HG02678 (cell line): Measurements from ENCODE around the gene EYA2.

Experiments used
- ATAC-seq: cut with Tn5 transposase; IDR thresholded peaks from one replicate; pipeline ENCODE4 v1.9.1; 2021; ENCODE audit warnings: mild to moderate bottlenecking, moderate library complexity; ENCODE audit not compliant: unreplicated experiment

Gene EYA2

DNA sequence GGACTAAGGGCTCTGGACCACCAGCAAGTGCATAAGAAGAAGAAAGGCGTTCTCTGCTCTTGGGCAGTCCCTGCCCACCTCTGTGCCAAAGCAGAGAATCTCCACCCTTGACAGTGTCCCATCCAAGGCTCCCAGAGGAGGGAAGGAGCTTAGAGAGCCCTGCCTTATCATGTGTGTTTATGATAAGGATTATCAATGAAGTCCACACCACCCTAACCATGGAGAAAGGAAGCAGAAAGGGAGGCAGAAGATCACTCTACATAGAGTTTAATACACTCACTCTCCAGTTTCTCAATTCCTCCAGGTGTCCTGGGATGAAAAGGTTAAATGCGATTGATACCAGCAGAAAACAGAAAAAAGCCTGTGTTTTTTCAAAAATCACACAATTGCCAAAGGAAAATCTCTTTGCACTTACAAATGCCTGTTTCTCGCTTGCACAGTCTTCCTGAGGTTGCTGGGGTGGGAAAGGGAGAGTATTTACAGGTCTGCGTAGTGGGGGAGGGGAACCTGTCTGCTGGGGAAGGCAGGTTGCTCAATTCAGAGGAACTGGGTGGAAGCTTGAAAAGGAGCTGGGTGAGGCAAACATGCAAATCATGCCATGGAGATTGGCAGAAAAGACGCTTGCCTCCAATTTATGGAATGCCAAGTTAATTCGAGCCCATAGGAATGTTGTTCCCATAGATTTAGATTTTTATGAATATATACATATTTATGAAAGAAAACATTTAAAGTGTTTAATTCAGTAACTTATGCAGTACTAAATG, 104.0 kb downstream of the EYA2 start:
- no peak for ATAC-seq

DNA sequence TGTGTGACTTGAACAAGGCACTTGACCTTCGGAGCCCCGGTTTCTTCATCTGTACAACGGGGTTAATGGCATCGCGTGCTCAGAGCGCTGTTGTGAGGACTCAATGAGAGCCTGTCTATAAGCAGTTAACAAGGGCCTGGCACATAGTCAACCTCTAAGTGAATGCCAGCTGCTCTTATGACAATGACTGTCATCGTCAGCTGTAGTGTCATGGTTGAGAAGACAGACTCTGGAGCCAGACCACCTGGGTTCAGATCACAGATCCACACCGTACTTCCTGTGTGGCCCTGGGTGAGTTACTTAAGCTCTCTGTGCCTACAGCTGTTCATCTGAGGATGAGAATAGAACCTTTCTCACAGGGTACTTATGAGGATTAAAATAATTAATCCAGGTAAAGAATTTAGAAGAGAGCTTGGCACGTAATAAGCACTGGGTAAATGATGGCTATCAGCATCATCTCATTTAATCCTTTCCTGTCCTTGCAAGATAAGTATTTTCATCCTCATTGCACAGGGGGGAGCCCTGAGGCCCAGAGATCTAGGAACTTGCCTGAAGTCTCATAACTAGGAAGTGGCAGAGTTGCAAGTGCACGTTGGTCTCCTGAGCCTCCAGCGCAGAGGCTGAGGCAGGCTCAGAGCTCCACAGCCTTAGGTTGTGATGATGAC, 105.3 kb downstream of the EYA2 start:
- ATAC-seq: no peak

DNA sequence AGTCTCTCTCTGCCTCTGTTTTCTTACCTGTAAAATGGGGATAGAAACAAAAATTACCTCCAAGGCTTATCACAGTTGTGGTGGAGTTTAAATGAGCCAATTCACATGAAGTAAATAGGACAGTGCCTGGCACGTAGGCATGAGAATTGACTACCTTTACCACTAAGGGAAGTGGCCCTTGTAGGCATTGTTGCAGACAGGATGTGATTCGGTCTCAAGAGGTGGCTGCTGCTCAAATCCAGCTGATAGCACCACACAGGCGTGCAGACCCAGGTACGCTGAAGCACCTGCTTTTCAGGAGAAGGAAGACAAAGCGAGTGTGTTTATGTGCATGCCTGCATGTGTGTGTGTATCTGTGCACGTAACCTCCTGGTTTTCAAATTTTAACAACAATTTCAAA, 108.6 kb downstream of the EYA2 start:
- ATAC-seq: no peak

DNA sequence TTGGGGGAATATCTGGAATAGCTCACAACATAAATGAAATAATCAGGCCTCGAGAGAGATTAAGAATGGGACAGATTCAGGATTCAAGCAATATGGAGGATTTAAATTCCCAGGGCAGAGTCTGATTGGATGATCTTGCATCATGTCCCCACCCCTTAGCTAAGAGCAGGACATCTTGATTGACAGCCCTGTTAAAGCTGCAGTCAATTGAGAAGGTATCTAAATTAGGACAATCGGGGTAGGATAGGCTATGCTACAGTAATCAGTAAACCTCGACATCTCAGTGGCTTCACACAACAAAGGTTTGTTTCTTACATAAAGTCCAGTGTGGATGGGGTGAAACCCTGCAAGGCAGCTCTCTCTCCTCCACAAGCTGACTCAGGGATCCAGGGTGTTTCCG, 109.5 kb downstream of the EYA2 start:
- ATAC-seq: no peak

DNA sequence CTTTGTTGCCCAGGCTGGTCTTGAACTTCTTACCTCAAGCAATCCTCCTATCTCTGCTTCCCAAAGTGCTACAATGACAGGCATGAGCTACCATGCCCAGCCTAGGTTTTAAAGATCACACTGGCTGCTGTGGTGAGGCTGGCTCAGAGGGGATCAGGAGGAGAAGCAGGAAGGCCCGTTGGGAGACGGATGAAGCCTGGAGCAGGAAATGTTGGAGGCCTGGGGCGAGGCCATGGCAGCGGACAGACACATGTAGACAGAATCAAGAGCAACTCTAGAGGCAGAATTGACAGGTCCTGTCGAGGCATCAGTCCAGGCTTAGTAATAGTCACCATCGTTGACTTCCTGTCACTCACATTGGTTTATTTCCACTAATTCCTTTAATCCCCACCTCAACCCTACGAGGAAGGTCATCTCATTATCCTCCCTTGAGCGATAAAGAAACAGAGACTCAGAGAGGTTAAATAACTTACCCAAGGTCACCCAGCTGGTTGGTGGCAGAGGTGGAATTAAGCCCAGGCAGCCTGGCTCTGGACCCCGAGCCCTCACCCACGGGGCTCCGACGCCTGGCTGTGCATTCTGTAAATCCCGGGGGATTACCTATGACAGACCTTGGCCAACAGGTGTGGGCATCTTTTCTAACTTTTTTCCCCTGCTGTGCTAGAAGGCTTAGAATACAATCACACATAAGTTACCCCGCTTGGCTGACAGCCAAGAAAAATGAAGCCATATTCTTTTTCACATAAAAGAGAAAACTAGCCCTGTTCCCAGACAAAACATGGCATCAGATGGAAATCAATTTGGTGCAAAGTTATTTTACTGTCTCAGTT, 113.4 kb downstream of the EYA2 start:
- no peak for ATAC-seq

DNA sequence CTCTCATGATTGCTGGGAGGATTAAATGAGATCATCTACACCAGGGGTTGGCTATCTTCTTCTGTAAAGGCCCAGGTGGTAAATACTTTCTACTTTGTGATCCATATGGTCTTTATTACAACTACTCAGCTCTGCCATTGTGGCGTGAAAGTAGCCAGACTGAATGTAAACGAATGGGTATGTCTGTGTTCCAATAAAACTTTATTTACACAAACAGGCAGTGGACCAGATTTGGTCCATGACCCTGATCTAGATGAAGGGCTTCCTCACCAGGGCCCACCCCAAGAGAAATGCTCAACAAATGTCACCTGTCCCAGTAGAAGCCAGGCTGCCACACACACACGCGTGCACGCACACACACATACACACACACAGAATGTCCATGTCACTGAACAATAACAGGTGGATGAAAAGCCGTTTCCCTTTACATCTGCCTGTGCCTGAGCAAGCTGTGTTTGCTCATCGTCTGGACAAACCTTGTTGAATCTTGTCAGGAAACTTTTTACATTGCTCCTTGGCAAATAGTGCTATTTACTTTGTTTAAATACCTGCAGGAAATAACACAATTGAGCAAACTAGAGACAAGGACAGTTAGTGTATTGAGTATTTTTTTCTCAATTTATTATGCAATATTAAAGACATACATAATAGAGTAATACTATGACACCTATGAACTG, 114.3 kb downstream of the EYA2 start:
- no peak for ATAC-seq

DNA sequence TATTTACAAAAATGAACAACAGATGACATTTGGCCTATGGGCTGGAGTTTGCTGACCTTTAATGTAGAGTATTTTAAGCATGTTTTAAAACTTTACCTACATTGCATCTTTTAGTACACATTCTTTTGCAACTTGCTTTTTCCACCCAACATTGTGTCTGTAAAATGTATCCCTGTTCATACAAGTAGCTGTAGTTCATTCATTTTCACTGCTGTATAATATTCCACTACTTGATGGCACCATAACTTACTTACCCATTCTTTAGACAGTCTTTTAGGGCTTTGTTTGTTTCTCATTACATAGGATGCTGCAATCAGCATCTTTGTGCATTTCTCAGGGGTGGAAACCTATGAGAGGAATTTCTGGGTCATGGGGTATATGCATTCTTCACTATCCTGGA, 115.1 kb downstream of the EYA2 start:
- no peak for ATAC-seq

DNA sequence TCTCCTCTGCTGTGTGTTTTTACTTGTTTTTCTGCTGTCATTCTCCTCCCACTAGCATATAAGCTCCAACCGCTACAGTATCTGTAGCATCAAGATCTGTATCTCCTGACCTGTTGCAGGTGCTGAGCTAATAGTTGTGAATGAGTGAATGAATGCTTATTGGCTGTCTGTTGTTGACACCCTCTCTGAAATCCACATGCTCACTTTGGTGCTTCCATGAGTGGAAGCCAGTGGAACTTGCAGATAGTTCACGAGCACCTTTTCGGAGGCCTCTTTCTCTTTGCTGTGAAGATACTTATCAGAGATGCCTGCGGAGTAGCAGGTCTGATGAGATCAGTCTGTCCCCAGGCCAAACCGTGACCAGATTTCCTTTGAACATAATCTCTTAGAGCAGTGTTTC, 117.3 kb downstream of the EYA2 start:
- ATAC-seq: no peak

DNA sequence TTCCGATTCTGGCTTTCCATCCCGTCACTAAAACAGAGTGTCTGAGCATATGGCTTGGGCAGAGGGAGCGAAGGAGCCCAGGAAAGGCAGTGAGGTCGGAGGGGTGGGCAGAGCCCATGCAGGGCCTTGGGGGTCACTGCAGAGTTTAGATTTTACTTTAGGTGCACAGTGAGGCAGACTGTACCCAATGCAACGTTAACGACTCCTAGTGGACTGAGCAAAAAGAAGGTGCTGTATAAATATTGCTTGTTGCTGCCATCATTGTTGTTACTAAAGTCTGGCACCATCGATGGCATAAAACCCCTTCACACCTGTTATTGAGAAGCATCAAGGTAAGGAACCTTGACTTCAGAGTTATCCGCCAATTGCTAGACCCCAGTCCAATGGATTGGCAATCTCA, 119.0 kb downstream of the EYA2 start:
- no peak for ATAC-seq

DNA sequence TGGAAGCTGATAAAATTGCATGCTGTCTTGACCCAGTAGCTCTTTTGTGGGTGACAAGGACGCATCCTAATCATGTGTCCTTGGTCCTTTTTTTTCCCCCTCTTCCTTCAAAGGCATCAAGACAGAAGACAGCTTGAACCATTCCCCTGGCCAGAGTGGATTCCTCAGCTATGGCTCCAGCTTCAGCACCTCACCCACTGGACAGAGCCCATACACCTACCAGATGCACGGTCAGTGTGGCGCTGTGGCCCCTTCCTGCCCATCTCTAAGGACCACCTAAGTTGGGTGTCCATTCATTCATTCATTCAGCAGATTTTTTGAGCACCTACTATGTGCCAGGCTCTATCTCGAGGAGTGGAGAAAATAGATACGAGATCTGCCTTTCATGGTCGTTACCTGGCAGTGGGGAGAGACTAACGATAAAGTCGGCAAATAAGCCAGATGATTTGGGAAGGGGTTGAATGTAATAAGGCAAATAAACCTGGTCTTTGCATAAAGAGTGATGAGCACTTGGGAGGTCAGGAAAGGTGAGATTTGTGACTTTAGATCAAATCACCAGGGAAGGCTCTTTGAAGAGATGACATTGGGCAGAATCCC, 121.5 kb downstream of the EYA2 start:
- ATAC-seq: no peak

DNA sequence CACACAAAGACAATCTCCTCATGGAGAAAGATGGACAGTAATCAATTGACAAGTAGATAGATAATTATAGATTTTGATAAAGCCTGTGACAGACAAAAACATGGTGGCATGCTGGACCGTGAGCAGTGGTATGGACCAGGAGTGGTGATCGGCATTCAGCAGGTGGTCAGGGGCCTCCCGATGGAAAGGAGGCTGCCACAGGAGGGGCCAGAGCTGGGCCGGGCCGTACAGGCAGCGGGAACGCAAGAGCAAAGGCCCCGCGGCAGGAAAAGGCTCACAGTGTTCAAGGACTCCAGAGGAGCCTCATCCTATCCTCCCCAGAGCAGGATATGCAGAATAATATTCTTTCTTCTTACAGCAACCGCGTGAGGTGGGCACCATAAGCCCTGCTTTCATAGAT, 123.7 kb downstream of the EYA2 start:
- ATAC-seq: no peak

DNA sequence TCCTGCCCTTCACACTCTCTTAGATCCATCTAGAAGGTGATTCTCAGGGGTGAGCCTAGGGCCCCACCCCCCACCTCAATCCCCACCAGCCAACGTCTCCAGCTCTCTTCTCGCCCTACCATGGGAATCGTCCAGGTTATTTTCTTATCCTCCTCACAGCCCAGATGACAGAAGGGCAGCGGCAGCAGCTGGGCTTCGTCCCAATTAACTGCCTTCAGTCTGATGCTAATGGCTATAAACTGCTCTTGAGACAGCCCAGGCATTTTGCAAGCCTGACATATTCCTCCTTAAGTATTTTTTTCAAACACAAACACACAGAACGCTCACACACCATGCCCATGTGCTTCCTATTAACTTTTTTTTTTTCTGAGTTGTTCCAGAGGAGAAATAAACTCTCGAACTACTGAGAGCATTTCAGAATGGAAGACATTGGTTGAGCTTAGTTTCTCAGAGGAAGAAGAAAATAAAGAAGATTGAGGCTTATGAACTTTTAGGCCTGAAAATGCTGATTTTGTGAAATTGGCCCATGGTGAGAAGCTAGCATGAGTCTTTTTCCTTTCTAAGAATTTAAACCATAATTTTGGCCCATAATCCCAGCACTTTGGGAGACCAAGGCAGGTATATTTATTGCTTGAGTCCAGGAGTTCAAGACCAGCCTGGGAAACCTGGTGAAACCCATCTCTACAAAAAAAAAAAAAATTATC, 124.6 kb downstream of the EYA2 start:
- no peak for ATAC-seq

DNA sequence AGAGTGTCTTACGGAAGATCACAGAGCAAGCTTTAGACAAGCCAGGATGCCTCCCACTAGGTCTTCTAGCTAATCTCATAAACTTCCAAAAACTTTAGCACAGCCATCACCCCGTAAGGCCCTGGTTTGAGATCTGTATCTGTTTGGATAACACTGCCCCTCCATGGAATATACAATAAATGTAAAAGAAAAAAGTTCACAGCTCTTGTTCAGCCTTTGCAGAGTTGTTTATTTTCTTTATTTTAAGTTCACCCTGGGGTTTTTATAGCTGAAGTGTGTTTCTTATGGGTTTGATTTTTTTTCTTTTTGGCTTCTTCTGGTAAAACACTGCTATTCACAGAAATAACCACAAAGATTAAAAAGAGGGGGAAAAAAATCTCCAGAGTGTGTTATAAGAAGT, 125.6 kb downstream of the EYA2 start:
- ATAC-seq: no peak

DNA sequence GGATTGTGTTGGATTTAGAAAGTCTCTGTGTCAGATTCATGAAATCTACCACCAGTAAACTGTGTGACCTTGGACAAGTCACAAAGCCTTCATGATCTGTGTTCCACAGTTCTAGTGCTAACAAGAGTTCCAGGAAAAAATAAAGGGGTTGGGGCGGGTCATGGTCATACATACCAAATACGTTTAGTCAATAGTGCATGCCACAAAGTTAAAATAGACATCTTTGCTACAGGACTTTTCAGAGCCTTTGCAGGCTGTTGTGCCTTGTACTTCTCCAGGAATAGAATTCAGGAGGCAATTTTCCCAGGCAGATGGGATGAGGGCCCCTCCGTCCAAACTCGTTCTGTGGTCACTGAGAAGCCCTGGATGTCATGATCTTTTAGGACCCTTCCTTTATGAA, 127.2 kb downstream of the EYA2 start:
- no peak for ATAC-seq

DNA sequence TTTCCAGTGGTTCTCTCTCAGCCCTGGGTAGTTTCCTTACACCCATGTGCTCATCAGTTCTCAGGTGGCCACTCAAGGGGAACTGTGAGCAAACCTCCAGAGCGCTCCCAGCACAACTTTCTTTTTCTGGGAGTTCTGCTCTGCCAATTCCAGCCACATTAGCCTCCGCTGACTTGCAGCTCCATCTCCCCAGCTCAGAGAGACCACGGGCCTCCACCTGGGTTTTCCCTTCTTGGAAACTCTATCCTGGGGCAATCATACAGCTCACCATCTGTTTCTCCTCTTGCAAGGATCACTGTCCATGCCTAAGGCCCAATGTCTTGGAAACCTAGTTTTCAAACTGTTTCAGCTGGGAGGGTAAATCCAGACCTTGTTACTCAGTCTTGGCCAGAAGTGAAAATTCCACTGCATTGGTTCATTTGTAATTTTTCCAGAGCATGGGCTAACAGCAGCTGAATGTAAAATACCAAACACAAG, 129.9 kb downstream of the EYA2 start:
- no peak for ATAC-seq

DNA sequence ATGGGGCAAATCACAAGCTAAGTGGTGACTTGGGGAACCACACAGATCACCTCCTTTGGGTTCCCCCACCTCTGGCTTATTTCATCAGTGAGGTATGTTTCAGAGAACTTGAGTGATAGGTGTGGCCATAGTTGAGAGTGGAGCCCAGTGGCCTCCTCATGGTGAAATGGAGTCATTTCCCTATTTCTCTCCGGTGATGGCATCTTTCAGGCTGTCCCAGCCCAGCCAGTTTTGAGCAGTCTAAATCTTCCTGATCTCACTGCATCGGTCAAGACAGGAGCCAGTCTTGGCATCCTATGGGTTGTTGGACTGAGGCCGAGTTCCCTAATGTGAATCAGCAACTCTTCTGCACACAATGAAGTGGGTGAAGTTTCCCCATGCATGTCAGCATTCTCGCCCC, 132.4 kb downstream of the EYA2 start:
- ATAC-seq: no peak

DNA sequence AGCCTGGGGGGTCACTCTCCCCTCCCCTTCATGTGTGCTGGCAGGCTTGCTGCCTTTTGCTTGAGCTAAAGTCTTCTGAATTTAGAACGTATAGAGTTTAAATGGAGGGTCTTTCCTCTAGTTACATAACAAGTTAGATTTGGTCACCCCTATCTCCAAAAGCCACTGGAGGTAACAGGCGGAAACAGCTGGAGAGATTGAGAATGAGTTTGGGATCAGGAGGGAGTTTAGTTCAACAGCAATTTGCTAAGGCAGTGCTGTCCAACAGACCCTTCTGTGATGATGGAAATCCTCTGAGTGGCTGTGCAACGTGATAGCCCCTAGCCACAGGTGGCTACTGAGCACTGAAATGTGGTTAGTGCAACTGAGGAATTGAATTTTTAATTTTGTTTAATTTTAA, 132.8 kb downstream of the EYA2 start:
- ATAC-seq: no peak

DNA sequence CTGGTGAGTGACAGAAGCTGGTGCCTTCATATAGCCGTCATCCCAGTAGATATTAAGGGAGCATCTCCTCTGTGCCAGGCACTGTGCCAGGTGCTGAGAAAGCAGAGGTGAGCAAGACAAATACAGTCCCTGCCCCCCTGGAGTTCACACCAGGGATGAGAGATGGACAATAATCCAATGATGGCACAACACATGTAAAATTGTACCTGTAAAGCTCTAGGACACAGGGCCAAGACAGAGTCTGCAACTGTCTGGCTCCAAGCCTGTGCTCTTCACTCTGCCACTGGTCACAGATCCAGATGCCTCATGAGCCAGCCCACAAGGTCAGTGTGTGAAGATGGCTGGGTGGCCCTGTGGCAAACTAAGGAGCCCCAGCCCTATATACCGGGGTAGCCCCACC, 133.8 kb downstream of the EYA2 start:
- no peak for ATAC-seq

DNA sequence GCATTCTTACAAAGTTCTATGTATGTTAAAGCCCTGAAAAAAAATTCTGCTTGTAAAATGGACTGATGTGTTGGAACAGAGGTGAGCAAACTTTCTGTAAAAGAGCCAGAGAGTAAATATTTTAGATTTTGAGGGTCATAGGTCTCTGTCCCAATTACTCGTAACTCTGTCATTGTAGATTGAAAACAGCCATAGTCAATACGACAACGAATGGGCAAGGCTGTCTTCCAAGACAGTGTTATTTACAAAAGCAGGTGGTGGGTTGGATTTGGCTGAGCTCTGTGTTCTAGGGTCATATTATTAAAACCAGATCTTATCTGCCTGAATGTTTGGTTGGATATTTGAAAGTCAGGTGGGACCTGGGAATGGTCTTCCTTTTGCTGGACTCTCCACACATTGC, 135.2 kb downstream of the EYA2 start:
- ATAC-seq: no peak

DNA sequence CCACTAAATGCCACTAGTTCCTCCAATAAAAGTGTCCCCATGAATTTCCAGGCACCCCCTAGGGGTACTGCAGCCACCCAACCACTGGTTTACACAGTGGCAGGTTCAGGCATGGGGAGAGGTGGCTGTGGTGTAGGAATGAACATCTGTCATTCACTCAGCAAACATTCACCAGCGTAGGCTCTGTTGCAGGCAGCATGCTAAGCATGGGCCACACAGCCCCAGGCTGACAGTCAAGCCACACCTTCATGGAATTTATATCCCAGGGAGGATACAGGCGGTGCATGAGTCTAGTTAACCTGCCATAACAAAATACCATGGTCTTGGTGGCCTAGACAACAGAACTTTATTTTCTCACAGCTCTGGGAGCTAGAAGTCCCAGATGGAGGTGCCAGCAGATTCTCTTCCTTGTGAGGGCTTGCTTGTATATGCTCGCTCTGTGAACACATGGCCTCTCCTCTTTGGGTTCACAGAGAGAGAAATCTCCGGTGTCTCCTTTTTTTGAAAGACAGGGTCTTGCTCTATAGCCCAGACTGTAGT, 135.7 kb downstream of the EYA2 start:
- no peak for ATAC-seq
